Measurements from ENCODE around the gene CBX7. TPM values are rescaled to one million over a fixed set of nuclear protein-coding genes. Genes with fewer than 3 reads are reported as not detected.

CBX7 gene
- total RNA-seq, 1 donor from 2014 or later = 3.0 TPM

GRCh38 chr22:39094717-39095389 is 57.6 kb downstream of the CBX7 start:
- no peak for DNase-seq (ENCODE audit: low read depth in 2 of 2)

DNA sequence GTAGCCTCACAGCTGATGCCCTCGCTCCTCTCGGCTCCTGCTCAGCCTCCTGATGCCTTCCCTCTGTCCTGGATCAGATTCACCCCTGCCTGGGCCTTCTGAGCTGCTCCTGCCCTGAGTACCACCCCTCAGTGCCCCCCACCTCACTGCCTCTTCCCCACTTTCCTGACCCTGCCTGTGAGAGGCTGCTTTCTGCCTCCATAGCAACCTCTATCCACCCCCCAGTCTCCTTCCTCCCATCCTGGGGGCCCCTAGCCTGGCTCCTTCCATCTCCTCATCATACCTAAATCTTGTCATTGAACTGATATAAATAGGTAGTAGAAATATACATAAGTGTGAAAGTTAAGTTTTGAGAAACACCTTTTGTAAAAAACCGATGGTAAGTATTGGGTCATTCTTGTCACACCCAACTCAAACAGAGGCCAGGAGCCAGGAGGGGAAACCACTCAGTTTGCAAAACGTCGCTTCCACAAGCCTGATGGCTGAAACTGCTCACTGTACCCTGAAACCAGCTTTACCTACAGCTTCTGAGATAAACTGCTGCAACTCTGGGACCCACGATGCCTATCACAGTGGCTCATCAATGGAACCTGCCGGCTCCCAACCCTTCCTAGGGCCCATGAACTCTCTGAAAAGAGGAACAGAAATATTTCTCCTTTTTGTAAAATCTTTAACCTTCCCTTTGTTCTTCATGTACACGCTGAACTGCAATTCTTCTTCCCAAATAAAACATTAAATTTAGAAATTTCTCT is 60.2 kb downstream of the CBX7 start:
- DNase-seq (ENCODE audit: low read depth in 2 of 2) = no peak

GRCh38 chr22:39091126-39092081 is 61.1 kb downstream of the CBX7 start:
- no peak for DNase-seq (ENCODE audit: low read depth in 2 of 2)

- no peak for DNase-seq (ENCODE audit: low read depth in 2 of 2)
These were observed 61.9 kb downstream of the CBX7 start for GRCh38 chr22:39090426-39091064.

DNA sequence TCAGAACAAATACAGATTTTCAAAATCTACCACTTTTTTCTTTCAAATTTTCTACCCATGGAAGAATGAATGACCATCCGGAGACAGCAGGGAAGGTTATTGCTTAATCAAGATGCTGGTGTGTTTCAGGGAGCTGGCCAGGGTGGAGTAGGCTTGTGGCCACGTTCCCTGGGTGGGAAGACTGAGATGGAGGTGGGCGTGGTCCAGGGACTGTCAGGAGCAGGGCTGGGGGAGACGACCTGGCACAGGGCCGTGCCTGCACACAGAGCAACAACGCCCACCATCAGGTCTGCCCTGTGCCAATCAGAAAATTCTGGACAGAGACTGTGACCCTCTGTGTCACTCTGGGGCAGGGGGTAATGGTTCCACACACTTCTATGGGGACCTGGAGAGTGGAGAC is 62.6 kb downstream of the CBX7 start:
- no peak for DNase-seq (ENCODE audit: low read depth in 2 of 2)

DNA sequence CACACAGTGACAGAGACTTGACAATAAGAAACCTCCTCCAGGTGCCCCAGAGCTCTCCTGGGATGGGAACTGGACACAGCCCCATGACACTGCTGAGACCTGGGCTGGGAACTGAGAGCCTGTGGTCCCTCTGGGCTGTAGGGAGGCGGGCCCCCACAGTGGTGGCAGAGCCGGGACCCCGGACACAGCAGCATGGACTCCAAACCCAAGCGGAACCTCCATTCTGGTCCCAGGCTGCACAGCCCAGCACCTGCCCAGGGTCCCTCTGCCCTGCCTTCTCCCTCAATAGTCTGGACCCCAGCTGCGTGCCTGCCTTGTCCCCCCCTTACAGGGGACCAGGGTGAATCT is 63.8 kb downstream of the CBX7 start:
- no peak for DNase-seq (ENCODE audit: low read depth in 2 of 2)

DNA sequence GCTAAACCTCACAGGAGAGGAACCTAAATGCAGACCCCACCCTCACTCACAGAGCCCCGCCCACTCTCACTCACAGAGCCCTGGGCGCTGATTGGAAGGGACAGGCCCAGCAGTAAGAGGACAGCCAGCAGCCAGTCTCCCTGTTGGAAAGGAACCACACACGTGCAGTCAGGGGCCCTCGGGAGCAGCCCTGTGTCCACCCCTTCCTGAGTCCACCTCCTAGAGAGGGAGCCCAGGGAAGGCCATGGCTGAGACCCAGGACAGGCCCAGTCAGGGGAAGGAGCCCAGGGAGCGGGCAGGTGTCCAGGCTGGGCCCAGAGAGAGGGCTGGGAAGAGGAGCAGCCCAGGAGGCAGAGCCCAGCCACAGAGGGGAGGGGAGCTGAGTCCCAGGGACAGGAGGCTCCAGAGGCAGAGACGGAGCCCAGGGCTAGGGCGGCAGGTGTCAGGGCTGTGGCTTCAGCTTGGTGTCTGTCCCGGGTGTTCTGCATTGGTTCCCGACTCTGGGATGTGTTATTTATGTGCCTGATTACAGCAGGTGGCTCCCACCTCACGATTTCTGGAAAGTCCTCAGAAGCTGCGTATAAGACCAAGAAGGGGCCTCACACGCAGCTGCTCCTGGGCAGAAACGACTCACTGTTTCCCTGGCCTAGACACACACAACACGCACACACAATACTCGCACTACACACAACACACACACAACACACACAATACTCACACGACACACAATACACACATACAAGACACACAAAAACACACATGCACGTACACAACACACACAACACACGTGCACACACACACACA is 64.4 kb downstream of the CBX7 start:
- peak in 1 of 2 donors; percentile 8 for DNase-seq (ENCODE audit: low read depth in 2 of 2)

DNA sequence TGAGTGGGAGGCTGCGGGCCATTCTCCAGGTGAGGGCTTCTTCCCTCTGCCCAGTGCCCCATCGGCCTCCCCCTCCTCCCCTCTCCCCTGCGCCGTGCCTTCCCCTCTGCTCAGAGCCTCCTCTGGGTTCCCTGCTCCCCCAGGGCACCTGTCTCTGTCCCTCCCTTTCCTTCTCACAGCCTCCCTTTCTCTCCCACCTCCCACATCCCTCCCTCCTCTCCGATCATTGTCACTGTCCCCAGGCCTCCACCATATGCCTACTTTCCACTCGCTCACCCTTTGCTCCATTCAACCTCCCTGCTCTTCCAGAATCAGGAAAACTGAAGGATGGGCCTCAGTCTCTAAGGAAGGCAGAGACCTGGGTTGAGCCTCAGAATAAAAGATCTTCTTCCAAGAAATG is 65.4 kb downstream of the CBX7 start:
- DNase-seq (ENCODE audit: low read depth in 2 of 2) = no peak

DNA sequence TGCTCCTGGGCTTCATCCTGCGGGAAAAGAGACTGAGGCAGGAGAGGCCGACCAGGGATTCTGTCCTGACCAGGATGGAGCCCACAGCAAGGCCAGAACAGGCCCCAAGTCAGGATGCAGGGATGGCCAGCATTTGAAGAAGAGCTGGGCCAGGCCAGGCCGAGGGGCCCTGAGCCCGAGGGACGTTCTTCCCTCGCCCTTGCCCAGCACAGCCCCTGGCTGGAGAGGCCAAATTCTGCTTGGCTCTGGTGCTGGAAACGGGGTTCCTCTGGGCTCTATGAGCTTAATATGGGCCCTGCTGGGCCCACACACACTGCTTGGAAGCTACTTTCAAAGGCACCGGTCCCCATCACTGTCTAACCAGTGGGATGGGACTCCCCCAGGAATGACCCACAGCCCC is 67.8 kb downstream of the CBX7 start:
- no peak for DNase-seq (ENCODE audit: low read depth in 2 of 2)

GRCh38 chr22:39083212-39084165 is 69.0 kb downstream of the CBX7 start:
- DNase-seq (ENCODE audit: low read depth in 2 of 2) = no peak

DNA sequence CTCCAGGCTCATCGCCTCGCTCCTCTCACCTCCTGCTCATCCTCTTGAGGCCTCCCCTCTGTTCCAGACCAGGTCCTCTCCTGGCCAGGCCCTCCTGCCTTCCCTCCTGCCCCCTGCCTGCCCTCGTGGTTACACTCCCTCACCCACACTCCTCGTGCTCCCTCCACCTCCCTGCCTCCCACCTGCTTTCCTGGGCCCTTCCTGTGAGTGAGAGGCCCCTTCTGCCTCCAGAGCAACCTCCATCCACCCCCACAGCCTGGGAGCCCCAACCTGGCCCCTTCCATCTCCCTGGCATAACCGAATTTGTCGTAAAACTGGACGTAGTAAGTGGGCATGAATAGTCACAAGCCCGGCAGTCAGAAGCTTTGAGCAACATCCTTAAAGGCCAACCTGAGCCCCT is 70.9 kb downstream of the CBX7 start:
- no peak for DNase-seq (ENCODE audit: low read depth in 2 of 2)

GRCh38 chr22:39081016-39081415 is 71.5 kb downstream of the CBX7 start:
- no peak for DNase-seq (ENCODE audit: low read depth in 2 of 2)

Other genes starting within 250 kb of the CBX7 start
- not detected in 2 replicates for gene APOBEC3A, start 195.1 kb downstream of the CBX7 start, total RNA-seq
- gene APOBEC3B, start 170.3 kb downstream of the CBX7 start, total RNA-seq = 0.76 and 1.3 TPM in 2 replicates
- gene APOBEC3C, start 138.4 kb downstream of the CBX7 start, total RNA-seq = 0.64 and 0.76 TPM in 2 replicates
- 0.39 and 0.51 TPM in 2 replicates for gene APOBEC3D, start 131.6 kb downstream of the CBX7 start, total RNA-seq
- gene APOBEC3F, start 111.8 kb downstream of the CBX7 start, total RNA-seq = 3.4 and 4.4 TPM in 2 replicates
- gene APOBEC3G, start 75.4 kb downstream of the CBX7 start, total RNA-seq = 3.1 and 6.1 TPM in 2 replicates
- not detected in 2 replicates for gene APOBEC3H, start 55.4 kb downstream of the CBX7 start, total RNA-seq
- gene PDGFB, start 92.3 kb upstream of the CBX7 start, total RNA-seq = 22.6 and 47.0 TPM in 2 replicates
- gene RPL3, start 166.9 kb upstream of the CBX7 start, total RNA-seq = 2,576 and 3,971 TPM in 2 replicates
- gene SYNGR1, start 197.3 kb upstream of the CBX7 start, total RNA-seq = 0.39 and 0.89 TPM in 2 replicates
- gene TAB1, start 247.1 kb upstream of the CBX7 start, total RNA-seq = 10.7 and 11.4 TPM in 2 replicates